Measurements from ENCODE around the gene LPIN1. TPM values are rescaled to one million over a fixed set of nuclear protein-coding genes. Genes with fewer than 3 reads are reported as not detected.

The LPIN1 gene
- total RNA-seq, 1 experiment from 2014 or later: 13.9 TPM

DNA sequence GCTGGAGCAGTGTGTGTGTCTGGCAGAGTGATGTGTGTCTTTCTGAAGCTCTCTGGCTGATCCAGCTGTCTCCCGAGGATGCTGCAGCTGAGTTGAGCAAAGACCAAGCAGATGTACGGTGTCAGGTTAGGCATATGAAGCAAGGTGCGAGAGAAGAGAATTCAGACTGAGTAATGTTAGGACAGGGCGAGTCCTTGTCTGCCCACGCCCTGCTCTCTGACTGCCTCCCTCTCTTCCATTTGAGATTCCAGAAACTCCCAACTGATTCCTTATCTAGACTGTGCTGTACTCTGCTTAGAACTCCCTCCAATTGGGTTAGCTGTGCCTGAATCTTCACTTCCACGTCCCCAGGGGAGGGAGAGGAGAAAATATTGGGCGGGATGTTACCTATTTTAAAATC is 25.7 kb upstream of the LPIN1 start:
- Mint-ChIP-seq H3K27me3 (ENCODE audit: low read depth) (no peaks in the 10 kb centered on the region), H3K4me1 (peaks cover 18% of the 10 kb centered on the region), H3K9me3 (no peaks in the 10 kb centered on the region), H3K4me3 (no peak overlapping the region), H3K36me3 (no peaks in the 10 kb centered on the region), H3K27ac (no peak overlapping the region)
- DNase-seq (ENCODE audit: low spot score) (no peak), ATAC-seq (no peak)
- CTCF ChIA-PET: interaction anchor here (1.0 kb wide), 1 partner anchor 33 kb away, joined by 4 read pairs; no protein-coding TSS in a partner anchor
- POLR2A ChIA-PET: no interaction called here
- TF ChIP-seq, protein P1, sequence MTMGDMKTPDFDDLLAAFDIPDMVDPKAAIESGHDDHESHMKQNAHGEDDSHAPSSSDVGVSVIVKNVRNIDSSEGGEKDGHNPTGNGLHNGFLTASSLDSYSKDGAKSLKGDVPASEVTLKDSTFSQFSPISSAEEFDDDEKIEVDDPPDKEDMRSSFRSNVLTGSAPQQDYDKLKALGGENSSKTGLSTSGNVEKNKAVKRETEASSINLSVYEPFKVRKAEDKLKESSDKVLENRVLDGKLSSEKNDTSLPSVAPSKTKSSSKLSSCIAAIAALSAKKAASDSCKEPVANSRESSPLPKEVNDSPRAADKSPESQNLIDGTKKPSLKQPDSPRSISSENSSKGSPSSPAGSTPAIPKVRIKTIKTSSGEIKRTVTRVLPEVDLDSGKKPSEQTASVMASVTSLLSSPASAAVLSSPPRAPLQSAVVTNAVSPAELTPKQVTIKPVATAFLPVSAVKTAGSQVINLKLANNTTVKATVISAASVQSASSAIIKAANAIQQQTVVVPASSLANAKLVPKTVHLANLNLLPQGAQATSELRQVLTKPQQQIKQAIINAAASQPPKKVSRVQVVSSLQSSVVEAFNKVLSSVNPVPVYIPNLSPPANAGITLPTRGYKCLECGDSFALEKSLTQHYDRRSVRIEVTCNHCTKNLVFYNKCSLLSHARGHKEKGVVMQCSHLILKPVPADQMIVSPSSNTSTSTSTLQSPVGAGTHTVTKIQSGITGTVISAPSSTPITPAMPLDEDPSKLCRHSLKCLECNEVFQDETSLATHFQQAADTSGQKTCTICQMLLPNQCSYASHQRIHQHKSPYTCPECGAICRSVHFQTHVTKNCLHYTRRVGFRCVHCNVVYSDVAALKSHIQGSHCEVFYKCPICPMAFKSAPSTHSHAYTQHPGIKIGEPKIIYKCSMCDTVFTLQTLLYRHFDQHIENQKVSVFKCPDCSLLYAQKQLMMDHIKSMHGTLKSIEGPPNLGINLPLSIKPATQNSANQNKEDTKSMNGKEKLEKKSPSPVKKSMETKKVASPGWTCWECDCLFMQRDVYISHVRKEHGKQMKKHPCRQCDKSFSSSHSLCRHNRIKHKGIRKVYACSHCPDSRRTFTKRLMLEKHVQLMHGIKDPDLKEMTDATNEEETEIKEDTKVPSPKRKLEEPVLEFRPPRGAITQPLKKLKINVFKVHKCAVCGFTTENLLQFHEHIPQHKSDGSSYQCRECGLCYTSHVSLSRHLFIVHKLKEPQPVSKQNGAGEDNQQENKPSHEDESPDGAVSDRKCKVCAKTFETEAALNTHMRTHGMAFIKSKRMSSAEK (CRISPR knock-in tag; IDR thresholded peaks at IDR 0.05; ENCODE audit: borderline replicate concordance): no peak
- TF ChIP-seq SP1 (CRISPR knock-in tag; conservative IDR thresholded peaks at IDR 0.05) (no peak), ZNF423 (CRISPR knock-in tag; IDR thresholded peaks at IDR 0.05) (no peak), ESRRA (CRISPR knock-in tag; IDR thresholded peaks at IDR 0.05; ENCODE audit: borderline replicate concordance) (no peak), NR2C2 (CRISPR knock-in tag; IDR thresholded peaks at IDR 0.05) (no peak), ZNF138 (CRISPR knock-in tag; conservative IDR thresholded peaks at IDR 0.05) (no peak), JAZF1 (CRISPR knock-in tag; IDR thresholded peaks at IDR 0.05) (no peak), TEAD4 (CRISPR knock-in tag; IDR thresholded peaks at IDR 0.05) (no peak), ZNF416 (CRISPR knock-in tag; IDR thresholded peaks at IDR 0.05) (no peak), SMAD4 (CRISPR knock-in tag; IDR thresholded peaks at IDR 0.05) (no peak), GTF2I (CRISPR knock-in tag; conservative IDR thresholded peaks at IDR 0.05) (no peak), ZBTB21 (CRISPR knock-in tag; IDR thresholded peaks at IDR 0.05; ENCODE audit: borderline replicate concordance) (no peak)
- TF ChIP-seq, protein P2, sequence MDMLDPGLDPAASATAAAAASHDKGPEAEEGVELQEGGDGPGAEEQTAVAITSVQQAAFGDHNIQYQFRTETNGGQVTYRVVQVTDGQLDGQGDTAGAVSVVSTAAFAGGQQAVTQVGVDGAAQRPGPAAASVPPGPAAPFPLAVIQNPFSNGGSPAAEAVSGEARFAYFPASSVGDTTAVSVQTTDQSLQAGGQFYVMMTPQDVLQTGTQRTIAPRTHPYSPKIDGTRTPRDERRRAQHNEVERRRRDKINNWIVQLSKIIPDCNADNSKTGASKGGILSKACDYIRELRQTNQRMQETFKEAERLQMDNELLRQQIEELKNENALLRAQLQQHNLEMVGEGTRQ (CRISPR knock-in tag; IDR thresholded peaks at IDR 0.05): no peak
- TF ChIP-seq, protein P3, sequence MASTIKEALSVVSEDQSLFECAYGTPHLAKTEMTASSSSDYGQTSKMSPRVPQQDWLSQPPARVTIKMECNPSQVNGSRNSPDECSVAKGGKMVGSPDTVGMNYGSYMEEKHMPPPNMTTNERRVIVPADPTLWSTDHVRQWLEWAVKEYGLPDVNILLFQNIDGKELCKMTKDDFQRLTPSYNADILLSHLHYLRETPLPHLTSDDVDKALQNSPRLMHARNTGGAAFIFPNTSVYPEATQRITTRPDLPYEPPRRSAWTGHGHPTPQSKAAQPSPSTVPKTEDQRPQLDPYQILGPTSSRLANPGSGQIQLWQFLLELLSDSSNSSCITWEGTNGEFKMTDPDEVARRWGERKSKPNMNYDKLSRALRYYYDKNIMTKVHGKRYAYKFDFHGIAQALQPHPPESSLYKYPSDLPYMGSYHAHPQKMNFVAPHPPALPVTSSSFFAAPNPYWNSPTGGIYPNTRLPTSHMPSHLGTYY (CRISPR knock-in tag; IDR thresholded peaks at IDR 0.05): no peak
- TF ChIP-seq, protein P4, sequence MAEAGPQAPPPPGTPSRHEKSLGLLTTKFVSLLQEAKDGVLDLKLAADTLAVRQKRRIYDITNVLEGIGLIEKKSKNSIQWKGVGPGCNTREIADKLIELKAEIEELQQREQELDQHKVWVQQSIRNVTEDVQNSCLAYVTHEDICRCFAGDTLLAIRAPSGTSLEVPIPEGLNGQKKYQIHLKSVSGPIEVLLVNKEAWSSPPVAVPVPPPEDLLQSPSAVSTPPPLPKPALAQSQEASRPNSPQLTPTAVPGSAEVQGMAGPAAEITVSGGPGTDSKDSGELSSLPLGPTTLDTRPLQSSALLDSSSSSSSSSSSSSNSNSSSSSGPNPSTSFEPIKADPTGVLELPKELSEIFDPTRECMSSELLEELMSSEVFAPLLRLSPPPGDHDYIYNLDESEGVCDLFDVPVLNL (CRISPR knock-in tag; IDR thresholded peaks at IDR 0.05; ENCODE audit: borderline replicate concordance, low read depth): no peak
- TF ChIP-seq, protein P5, sequence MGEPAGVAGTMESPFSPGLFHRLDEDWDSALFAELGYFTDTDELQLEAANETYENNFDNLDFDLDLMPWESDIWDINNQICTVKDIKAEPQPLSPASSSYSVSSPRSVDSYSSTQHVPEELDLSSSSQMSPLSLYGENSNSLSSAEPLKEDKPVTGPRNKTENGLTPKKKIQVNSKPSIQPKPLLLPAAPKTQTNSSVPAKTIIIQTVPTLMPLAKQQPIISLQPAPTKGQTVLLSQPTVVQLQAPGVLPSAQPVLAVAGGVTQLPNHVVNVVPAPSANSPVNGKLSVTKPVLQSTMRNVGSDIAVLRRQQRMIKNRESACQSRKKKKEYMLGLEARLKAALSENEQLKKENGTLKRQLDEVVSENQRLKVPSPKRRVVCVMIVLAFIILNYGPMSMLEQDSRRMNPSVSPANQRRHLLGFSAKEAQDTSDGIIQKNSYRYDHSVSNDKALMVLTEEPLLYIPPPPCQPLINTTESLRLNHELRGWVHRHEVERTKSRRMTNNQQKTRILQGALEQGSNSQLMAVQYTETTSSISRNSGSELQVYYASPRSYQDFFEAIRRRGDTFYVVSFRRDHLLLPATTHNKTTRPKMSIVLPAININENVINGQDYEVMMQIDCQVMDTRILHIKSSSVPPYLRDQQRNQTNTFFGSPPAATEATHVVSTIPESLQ (CRISPR knock-in tag; IDR thresholded peaks at IDR 0.05): no peak
- TF ChIP-seq, protein P6, sequence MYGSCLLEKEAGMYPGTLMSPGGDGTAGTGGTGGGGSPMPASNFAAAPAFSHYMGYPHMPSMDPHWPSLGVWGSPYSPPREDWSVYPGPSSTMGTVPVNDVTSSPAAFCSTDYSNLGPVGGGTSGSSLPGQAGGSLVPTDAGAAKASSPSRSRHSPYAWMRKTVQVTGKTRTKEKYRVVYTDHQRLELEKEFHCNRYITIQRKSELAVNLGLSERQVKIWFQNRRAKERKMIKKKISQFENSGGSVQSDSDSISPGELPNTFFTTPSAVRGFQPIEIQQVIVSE (CRISPR knock-in tag; IDR thresholded peaks at IDR 0.05; ENCODE audit: borderline replicate concordance): no peak
- TF ChIP-seq, protein P7, sequence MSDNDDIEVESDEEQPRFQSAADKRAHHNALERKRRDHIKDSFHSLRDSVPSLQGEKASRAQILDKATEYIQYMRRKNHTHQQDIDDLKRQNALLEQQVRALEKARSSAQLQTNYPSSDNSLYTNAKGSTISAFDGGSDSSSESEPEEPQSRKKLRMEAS (CRISPR knock-in tag; IDR thresholded peaks at IDR 0.05): no peak
